ENCODE data around the gene PTPRT.

The PTPRT gene

GRCh38 chr20:43220612-43221011 is 30.9 kb upstream of the PTPRT start:
- TF ChIP-seq, protein P1, sequence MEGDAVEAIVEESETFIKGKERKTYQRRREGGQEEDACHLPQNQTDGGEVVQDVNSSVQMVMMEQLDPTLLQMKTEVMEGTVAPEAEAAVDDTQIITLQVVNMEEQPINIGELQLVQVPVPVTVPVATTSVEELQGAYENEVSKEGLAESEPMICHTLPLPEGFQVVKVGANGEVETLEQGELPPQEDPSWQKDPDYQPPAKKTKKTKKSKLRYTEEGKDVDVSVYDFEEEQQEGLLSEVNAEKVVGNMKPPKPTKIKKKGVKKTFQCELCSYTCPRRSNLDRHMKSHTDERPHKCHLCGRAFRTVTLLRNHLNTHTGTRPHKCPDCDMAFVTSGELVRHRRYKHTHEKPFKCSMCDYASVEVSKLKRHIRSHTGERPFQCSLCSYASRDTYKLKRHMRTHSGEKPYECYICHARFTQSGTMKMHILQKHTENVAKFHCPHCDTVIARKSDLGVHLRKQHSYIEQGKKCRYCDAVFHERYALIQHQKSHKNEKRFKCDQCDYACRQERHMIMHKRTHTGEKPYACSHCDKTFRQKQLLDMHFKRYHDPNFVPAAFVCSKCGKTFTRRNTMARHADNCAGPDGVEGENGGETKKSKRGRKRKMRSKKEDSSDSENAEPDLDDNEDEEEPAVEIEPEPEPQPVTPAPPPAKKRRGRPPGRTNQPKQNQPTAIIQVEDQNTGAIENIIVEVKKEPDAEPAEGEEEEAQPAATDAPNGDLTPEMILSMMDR (IDR thresholded peaks at IDR 0.05): no peak
- no peak for TF ChIP-seq ZFX (IDR thresholded peaks at IDR 0.05; ENCODE audit: borderline replicate concordance)
- H3K27ac ChIP-seq: no peak overlapping the region

- TF ChIP-seq, protein P1 (IDR thresholded peaks at IDR 0.05): no peak
- no peak for TF ChIP-seq ZFX (IDR thresholded peaks at IDR 0.05; ENCODE audit: borderline replicate concordance)
- H3K27ac ChIP-seq: no peak overlapping the region
Measured at GRCh38 chr20:43210901-43211300, 21.2 kb upstream of the PTPRT start.

GRCh38 chr20:43209831-43210230 is 20.1 kb upstream of the PTPRT start:
- TF ChIP-seq ZFX (IDR thresholded peaks at IDR 0.05; ENCODE audit: borderline replicate concordance): no peak
- TF ChIP-seq, protein P1 (IDR thresholded peaks at IDR 0.05): no peak
- no peak overlapping the region for H3K27ac ChIP-seq

GRCh38 chr20:43205699-43206098 is 16.0 kb upstream of the PTPRT start:
- TF ChIP-seq, protein P1 (IDR thresholded peaks at IDR 0.05): 0 out of 2 replicates have a peak, but pooled peaks have one; percentile 7
- no peak for TF ChIP-seq ZFX (IDR thresholded peaks at IDR 0.05; ENCODE audit: borderline replicate concordance)

DNA sequence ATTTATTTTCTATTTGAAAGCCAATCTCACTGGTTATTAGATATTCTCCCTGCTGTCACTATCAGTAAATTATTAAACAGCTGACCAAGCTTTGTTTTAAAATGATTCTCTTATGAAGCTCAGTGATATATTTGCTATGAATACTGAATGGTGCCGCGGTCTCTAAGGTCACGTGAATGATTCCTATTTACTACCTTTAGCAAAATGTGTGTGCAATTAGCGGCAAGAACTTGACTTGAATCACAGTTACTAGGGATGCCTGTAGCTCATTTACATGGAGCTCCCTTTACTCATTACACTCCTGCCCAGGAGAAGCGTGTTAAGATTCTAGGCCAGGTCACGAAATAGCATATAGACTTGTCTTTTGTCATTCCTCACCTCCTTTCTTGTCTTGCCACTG is 12.4 kb upstream of the PTPRT start:
- no peak overlapping the region for H3K27ac ChIP-seq
- TF ChIP-seq, protein P1 (IDR thresholded peaks at IDR 0.05): no peak
- TF ChIP-seq ZFX (IDR thresholded peaks at IDR 0.05; ENCODE audit: borderline replicate concordance): no peak

More at GRCh38 chr20:43205699-43206098, 16.0 kb upstream of the PTPRT start:
- no peak overlapping the region for H3K27ac ChIP-seq

GRCh38 chr20:43198607-43199006 is 8.9 kb upstream of the PTPRT start:
- no peak for TF ChIP-seq ZFX (IDR thresholded peaks at IDR 0.05; ENCODE audit: borderline replicate concordance)
- TF ChIP-seq, protein P1 (IDR thresholded peaks at IDR 0.05): no peak
- no peak overlapping the region for H3K27ac ChIP-seq

DNA sequence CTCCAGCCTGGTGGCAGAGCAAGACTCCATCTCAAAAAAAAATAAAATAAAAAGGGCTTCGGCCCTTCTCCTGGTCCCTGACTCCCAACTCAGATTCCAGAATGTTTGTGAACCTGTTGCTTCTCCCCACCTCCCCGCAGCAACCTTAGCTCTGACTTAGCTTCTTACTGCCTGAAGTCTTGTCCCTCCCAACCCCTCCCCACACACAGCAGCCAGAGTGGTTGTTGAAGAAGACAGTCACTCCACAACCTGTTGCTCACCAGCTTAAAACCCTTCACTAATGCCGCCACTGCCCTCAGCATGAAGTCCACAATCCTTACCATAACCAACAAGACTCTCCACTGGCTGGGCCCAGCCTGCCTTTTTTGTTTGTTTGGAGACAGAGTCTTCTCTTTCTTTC is 6.5 kb upstream of the PTPRT start:
- no peak for TF ChIP-seq ZFX (IDR thresholded peaks at IDR 0.05; ENCODE audit: borderline replicate concordance)
- TF ChIP-seq, protein P1 (IDR thresholded peaks at IDR 0.05): no peak

More for the DNA sequence above, 6.5 kb upstream of the PTPRT start:
- no peak overlapping the region for H3K27ac ChIP-seq

All from 22Rv1 (cell line).